HPDE6-E6E7 (cell line): ENCODE results near the gene RSRP1.

Source experiments
- DNase-seq: peaks from one replicate; pipeline ENCODE4 v3.0.0; 2011; ENCODE audit warnings: missing footprints; ENCODE audit errors: extremely low spot score

RSRP1 gene

DNA sequence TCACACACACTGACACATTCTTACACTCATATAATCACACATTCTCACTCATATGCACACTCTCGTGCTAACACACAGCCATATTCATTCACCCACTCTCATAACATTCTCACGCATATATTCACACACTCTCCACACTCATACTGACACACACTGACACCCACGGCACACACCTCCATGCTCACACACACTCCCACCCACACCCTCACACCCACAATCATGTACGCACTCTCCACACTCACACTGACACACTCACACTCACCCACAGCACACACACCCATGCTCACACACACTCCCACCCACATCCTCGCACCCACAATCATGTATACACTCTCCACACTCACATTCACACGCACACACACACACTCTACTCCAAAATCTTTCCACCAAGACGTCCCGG is 53.2 kb downstream of the RSRP1 start:
- no peak for DNase-seq

DNA sequence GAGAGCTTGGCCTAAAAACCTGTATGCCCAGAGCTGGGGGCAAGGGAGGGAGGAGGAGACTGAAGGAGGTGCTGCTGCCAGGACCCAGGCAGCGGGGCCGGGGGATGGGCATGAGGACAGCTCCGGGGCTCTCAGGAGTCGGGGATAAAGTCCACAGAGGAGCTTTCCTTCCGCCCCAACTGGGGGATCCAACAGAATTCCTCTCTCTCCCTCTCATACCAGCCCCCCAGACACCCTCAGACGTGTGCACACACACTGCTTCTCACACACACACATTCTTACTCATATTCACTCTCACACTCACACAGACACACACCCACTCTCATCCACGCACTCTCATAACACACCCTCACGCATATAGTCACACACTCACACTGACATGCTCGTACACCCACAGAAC is 54.0 kb downstream of the RSRP1 start:
- no peak for DNase-seq
